ENCODE measurements around the gene UGT1A8.
"Not testable (repeated sequence)": the region's sequence is repeated elsewhere in the genome, so short reads cannot be mapped to it uniquely, and the experiment has no call there.

DNA sequence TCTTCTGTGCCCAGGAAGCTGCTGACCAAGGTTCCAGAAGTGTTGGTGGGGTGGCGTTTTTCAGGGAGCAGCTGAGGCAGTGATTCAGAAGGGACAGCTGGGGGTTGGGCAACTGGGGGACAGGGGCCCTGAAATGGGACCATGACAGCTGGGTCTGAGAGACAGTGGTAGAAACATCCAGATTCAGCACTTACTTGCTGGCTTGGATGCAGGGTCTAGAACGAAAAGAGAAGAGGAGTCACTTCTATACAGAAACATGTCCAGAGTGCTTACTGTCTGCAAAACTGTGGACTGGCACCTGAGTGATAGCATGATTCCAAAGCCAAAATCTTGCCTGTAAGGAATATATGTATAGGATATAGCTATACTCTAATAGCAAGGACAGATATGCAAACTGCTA lies 128.4 kb downstream of the UGT1A8 start:
- TF ChIP-seq, protein P1, sequence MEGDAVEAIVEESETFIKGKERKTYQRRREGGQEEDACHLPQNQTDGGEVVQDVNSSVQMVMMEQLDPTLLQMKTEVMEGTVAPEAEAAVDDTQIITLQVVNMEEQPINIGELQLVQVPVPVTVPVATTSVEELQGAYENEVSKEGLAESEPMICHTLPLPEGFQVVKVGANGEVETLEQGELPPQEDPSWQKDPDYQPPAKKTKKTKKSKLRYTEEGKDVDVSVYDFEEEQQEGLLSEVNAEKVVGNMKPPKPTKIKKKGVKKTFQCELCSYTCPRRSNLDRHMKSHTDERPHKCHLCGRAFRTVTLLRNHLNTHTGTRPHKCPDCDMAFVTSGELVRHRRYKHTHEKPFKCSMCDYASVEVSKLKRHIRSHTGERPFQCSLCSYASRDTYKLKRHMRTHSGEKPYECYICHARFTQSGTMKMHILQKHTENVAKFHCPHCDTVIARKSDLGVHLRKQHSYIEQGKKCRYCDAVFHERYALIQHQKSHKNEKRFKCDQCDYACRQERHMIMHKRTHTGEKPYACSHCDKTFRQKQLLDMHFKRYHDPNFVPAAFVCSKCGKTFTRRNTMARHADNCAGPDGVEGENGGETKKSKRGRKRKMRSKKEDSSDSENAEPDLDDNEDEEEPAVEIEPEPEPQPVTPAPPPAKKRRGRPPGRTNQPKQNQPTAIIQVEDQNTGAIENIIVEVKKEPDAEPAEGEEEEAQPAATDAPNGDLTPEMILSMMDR (IDR thresholded peaks at IDR 0.05; ENCODE audit: poor library complexity) = not testable (repeated sequence)
- not testable (repeated sequence) for TF ChIP-seq EZH2 (IDR thresholded peaks at IDR 0.05; ENCODE audit: borderline replicate concordance)

Measured in hepatocyte (in vitro differentiated cells).